Mesenteric fat pad (tissue), 1 donor: Measurements from ENCODE around the gene GTPBP3. TPM values are rescaled to one million over a fixed set of nuclear protein-coding genes. Genes with fewer than 3 reads are reported as not detected.

Experiments
- DNase-seq: peaks from one replicate; pipeline ENCODE4 v3.0.0-alpha.2; 2020; ENCODE audit warnings: low spot score
- total RNA-seq: library from RNA; stranded (reverse); fragmentation: NEBNext Ultra II Directional; extraction: Animal tissue kit (Norgen Biotek cat#: 25700); gene quantifications from one replicate; pipeline ENCODE4 v1.2.1, GENCODE V29; 2021
- donor health status: DM: yes; HTN: yes; CAD: no.

GTPBP3 gene
- total RNA-seq, 1 donor from 2014 or later: 13.1 TPM

DNA sequence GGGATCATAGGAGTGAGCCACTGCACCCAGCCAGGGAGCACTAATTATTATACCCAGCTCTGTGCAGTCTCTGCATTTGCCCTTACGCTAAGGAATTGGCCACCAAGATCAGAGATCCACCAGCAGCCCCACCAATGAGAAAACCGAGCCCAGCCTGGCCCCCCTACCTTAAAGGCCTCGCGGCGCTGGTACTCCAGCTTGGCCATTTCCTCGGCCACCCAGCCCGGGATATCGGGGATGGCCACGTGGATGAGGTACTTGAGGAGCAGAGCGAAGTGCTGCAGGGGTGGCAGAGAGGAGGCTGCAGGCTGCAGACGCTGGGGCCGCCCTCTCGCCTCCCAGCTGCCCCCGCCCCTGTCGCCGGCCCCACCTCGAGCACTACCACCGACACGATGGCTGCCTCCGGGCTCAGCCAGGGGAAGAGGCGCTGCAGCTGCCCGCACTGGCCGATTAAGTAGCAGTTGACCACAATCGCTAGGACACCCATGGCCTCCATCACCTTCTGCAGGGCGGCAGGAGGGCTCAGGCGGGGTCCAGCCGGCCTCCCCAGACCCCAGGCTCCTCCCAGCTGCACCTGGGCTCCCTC, 10.2 kb upstream of the GTPBP3 start:
- peak; percentile 87 for DNase-seq

DNA sequence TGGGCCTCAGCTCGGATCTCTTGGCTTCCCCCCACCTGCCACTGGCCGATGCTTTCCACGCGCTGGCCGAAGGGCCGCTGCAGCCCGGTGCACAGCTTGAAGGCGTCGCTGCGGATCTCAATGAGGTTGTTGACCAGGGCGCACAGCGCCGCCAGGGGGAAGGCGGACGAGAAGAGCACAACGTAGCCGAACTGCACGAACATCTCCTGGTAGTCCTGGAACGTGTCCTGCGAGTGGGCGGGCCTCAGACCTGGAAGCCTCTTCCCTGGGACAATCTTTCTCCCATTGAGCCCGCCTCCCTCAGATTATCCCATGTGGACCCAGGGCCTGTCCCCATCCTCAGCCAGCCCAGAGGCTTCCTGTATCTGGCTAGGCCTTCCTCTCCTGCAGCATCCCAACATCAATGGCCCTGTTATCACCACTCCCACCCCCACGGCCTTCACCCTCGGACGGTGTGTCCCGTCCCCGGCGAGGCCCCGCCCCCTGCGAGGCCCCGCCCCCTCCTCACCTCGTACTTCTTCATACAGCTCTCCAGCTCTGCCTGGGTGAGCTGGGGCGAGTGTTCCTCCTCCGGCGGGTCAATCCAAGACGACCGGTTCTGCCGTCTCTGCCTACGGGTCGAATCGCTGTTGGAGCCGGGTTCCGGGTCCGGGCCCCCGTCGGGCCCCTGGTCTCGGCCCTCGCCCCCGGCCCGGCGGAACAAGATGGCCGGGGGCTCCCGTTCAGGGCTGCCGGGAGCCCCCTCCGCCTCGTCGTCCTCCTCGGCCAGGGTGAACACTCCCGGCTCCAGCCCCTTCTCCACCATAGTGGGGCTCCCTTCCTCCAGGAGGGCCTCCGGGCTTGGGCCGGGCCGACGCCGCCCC, 9.5 kb upstream of the GTPBP3 start:
- DNase-seq: no peak

DNA sequence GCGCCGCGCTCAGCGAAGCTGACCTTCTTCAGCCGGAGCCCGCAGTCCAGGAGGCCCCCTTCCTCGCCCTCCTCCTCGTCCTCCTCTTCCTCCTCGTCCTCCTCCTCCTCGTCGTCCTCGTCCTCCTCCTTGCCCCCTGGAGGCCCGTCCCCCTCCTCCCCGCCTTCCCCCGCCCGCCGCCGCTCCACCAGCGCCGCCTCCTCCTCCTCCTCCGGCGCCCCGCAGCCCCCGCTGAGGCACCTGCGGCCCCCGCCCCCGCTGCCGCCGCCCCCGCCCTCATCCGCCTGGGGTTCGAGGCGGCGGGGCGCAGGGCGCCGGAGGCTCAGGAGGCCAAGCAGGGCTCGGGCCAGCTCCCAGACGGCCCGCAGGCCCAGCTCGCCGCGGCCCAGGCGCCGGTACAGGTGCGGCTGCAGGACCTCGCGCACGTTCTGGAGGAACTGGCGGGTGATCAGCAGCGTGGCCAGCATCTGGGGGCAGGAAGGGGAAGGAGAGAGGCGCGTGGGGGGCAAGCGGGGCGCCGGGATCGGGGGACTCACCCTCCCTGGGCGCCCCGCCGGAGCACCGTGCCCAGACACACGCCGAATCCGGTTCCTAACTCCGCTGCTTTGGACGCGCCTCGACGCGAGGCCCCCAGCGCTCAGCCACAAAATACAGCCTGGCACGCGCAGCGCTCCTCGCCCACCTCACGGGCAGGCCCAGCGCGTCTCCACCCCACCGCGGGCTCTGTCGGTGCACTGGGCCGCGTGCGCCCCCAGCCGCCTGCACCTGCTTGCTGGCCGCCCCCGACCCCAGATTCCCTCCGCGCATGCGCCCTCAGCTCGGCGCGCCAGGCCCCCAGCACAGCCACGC, 8.6 kb upstream of the GTPBP3 start:
- no peak for DNase-seq

DNA sequence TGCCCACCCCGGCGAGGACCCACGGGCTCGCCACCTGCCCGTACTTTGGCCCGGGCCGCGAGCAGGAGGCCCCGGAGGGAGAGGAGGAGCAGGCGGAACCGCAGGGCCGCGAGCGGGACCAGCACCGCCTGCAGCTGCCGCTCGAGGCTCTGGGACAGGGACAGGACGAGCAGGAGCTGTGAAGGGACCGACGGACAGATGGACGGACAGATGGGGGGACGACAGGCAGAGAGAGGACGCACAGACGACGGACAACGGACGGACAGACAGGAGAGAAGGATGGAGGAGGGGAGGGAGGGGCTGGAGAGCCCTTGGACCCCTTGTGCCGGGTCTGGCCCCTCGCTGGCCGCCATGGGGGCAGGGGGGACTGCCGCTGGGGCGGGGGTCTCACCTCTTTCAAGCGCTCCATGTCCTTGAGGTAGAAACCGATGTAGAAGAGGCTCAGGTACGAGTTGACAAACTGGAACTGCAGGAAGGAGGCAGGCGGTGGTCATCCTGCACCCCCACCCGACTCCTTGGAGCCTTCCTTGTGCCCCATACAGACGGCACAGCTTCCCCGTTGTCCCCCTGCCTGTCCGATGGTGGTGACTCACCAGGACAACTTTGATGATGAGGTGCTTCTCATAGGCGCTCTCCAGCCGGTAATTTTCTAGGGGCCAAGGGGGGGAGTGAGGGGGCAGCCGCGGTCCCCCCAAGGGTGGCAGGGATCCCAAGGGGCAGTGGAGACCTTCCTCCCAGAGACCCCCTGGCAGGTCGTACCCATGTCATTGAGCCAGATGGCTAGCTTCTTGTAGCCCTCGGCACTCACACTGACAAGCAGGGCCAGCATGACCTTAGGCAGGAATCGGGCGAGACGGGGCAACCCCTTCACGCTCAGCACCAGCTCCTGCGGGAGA, 7.7 kb upstream of the GTPBP3 start:
- DNase-seq: no peak

DNA sequence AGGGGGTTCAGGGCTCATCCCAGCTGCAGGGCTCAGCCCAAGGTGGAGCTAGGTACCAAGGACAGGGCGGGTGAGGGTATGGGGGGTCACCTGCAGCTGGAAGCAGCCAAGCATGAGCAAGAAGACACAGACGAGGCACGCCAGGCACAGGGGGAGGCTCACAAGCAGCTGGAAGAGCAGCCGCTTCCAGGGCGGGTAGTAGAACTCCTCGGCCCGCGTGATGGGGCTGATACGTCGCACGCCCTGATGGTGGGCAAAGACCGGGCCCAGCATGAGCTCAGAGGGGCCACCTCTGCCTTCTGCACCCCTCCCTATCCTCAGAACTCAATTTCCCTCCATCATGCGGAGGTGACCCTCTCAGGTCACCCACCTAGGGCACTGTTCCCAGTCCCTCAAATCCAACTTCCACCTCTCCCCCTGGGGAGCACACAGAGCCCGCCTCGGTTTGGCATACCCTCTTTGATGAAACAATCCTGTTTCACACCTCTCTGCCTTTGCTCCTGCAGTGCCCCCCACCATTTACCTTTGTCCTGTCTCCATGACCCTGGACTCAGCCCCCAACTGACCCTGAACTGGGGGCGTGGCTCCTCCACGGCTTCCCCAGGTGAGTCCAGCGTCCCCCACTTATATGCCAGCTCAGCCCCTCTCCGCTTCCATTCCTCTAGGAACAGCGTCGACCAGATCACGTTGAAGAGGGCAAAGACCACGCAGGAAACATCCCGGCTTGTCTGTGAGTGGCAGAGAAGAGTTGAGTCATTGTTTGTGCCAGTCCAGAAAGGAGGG, 6.9 kb upstream of the GTPBP3 start:
- no peak for DNase-seq

DNA sequence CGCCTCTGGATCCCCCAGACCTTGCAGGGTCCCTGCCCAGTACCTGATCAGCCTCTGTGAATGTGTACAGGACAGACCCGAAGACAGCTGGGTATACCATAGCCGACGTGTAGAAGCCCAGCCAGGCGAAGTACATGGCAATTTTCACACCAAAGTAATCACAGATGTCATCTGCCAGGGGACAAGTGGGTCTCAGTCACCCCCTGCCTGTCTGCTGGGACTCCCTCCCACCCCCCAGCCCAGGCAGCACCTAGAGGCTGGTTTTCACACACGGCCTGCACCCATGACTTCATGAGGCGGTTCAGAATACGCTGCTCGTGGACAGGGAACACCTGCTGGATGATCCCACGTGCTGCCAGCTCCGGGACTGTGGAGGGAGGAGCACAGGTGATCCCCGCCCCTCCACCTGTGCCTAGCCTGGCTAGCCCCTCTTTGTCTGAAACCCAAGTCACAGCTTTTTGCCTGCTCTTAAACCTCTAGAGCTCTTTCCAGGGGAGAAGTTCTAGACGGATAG, 6.3 kb upstream of the GTPBP3 start:
- no peak for DNase-seq

DNA sequence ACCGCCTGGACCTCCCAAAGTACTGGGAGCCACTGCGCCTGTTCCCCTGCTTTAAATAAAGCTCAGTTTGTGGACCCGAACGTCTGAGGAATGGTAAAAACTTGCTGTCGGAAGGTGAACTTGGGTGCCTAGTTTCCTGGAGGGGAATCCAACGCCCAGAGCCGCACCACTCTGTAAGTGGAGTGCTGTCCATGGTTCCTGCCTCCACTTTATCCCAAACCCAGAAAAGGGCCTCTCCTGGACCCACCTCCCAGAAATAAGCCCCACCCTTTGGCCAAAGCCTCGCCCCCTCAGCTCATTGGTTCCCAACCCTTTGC, 5.0 kb upstream of the GTPBP3 start:
- DNase-seq: no peak

DNA sequence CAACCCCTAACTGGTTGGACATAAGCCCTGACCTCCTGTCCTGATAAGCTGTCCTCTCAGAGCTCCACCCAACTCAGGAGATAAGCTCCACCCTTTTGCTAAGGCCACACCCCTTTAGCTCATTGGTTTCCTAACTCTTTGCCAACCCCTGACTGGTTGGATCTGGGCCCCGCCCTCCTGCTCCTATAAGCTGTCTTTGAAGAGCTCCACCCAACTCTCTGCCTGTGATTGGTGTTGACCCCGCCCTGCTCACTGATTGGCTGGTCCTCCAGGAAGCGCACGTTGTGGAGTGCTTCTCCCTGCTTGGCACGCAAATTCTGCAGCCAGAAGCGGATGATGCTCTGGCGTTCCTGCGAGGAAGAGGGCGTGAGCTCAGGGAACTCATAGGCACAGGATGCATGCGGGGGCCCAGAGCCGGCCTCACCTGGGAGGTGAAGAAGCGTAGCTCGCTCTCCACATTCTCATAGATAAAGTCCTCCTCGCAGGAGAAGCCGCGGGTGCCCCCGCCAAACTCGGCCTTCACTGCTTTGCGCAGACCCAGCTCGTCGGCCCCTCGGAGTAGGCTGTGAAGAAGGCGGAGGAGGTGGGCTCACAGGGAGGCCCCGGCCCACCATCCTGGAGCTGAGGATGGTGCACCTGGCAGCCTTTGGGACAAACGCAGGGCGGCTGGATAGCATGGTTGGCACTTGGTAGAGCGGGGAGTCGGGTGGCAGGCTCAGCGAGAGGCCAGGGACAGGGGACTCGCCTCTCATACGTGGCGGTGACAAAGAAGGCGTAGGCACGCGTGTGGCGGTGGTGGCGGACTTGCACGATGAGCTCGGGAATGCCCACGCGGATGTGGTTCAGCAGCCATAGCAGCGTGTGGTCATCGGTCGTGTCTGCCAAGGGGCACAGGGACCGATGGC, 4.4 kb upstream of the GTPBP3 start:
- DNase-seq: peak; percentile 81

DNA sequence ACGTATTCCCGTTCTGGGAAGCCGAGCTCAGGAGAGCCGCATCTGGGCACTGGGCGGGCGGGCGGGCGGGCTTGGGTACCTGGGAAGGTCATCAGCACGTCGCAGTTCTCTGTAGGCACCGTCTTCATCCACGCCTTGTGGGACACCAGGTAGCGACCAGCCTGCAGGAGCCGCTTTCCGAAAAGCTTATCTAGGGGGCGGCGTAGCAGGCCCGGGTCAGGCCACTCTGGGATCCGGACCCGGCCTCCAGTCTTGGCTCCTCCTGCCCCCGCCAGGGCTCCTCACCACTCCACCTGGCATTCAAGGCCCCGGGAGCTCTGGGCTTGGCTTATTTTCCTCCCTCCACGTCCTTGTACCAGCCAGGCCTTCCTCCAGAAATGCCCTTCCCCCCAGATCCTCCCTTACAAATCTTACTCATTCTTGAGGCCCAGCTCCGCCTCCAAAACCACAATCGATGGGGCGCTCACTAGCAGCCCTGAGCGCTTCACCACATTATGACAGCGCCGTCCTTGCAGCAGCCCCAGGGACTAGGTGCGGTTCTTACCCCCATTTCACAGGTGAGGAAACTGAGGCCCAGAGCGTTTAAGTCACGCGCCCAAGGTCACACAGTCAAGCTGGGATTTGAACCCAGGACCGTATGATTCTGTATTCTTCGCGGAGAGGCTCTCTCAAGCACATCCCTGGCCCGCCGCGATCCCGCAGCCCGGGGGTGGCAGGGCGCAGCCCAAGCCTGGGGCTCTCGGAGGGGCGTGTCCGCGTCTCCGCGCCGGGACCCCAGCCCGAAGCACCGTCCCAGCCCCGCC, 3.5 kb upstream of the GTPBP3 start:
- peak; percentile 89 for DNase-seq

DNA sequence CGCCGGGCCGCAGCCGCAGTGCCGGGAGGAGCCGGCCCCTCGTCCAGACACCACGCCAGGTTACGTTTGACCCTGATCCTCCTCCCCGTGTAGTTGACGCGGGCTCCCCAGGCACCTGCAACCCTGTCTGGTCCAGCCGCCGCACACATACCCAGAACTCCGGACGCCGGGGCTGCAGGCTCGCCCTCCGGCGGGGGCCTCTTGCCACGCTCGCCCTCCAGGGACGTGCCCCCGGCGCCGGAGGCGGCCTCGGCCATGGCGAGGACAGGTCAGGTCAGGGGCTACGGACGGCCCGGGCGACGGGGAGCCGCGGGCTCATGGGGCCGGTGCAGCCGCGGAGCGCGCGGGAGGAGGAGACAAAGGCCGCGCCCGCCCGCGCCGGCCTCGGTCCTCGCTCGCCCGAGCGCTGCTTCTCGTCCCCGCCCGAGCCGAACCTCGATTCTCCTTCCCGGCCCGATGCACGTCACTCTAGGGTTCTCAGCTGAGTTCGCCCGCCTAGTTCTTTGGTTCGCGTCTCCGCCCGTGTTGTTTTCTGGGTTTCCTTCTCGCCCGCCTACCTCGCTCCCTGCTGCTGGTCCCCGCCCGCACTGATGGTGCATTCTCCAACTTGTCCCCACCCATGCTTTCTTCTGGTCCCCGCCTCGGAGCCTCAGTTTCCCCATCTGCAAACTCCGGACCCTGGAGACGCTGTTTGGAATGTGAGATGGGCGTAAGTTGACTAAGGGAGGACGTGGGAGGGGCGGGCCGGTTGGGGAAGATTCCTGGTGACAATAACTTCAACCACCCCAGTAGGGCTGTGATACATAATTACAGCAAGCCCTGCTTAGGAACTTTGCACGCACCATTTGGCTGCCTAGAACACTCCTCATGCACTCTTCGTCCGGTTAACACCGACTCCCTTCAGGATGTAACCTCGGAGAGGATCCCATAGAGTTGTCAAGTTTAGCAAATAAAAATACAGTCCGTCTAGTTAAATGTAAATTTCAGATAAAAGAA, 2.6 kb upstream of the GTPBP3 start, which contains the start of gene ANO8:
ANO8 (minus strand) TSS at position 442 of the 996 bp plus-strand sequence; CDS start at position 257, 185 bp downstream.
- DNase-seq: peak; percentile 97

DNA sequence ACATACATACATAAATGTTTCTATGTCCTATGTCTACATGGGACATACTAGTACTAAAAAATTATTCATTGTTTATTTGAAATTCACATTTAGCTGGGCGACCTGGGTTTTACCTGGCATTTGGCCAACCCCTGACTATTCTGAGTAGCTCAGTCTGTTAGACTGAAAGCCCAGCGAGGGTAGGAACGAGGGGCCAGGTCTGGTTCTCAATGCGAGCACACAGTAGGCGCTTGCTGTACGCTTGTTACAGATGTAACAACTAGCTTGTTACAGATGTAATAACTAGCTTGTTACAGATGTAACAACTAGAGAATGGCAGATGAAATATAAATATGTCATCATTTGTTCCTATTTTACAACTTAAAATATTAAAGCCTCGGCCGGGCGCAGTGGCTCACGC, 1.8 kb upstream of the GTPBP3 start:
- DNase-seq: no peak

DNA sequence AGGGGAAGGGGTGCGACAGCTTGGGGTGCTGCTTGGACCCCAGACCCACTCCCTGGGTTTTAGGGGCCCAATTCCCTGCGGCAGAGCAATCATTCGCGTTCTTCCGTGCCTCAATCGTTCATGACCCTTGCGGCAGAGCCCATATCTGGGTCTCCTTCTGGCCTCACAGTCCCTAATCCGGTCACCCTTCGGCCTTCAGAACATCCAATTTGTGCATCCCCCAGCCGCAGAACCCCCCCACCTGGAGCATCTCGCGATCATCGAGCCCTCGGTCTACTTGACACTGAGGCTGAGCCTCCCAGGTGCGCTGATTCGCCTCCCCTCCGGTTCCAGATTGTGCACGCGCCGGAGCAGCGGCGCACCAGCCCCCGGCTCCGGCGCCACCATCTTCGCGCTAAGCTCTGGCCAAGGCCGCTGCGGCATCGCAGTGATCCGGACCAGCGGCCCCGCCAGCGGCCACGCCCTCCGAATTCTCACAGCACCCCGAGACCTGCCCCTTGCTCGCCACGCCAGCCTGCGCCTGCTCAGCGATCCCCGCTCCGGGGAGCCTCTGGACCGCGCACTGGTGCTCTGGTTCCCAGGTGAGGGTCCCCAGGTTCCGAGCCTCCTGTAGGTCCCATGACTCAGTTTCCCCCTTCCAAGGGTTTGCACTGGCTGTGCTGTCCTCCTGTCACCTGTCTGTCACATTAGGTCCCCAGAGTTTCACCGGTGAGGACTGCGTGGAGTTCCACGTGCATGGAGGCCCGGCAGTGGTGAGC, 501 bp downstream of the GTPBP3 start:
- no peak for DNase-seq

DNA sequence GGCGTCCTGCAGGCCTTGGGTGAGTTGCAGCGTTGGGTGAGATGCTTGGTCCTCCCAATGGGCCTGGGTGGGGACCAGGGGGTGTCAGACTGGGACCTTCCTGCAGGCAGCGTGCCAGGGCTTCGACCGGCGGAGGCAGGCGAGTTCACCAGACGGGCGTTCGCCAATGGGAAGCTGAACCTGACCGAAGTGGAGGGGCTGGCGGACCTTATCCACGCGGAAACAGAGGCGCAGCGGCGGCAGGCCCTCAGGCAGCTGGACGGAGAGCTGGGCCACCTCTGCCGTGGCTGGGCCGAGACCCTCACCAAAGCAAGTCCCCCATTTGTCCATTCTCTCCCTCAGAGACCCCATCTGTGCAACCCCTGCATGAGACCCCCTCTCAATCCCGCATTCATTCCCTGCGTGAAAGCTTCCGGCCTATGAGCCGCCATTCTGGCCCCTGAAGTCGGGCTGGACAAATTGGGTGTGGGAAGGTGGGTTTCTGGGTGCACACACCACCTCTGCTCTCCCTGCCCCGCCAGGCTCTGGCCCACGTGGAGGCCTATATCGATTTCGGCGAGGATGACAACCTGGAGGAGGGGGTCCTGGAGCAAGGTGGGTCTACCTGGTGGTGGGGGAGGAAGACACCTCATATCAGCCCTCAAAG, 1.2 kb downstream of the GTPBP3 start:
- DNase-seq: no peak

DNA sequence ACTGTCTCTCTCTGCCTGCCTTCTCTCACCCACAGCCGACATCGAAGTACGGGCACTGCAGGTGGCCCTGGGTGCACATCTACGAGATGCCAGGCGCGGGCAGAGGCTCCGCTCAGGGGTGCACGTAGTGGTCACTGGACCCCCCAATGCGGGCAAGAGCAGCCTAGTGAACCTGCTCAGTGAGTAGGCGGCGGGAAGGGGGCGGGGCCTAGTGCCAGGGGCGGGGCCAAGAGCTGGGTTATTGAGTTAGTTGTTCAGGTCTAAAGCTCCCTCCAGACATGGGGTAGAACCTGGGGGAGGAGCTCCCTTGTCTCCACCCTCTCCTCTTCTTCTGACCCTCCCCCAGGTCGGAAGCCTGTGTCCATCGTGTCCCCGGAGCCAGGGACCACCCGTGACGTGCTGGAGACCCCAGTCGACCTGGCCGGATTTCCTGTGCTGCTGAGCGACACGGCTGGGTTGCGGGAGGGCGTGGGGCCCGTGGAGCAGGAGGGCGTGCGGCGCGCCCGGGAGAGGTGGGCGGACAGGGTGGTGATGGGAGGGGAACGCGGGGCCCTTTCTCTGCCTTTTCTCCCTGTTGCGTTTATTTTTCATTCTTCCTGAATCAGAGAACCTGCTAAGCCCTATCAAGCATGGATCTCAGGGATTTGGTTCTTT, 1.9 kb downstream of the GTPBP3 start:
- DNase-seq: no peak

DNA sequence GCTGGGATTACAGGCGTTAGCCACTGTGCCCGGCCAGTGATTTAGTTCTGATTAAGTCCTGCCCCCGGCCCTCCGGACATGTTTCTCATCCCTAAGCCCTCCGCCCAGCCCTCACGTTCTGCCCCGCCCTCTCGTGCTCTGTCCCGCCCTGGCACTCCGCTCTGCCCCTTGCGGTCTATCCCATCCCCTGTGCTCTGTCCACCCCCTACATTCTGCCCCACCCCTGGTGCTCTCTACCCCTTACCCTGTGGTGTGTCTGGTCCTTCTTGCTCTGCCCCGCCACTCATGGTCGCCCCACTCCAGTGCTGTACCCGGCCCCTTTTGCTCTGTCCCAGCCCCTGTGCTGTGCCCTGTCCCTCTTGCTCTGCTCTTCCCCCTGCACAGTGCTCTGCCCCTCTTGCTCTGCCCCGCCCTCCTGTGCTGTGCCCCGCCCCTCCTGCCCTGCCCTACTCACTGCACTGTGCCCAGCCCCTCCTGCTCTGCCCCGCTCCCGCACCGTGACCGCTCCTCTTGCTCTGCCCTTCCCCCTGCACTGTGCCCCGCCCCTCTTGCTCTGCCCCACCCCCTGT, 3.0 kb downstream of the GTPBP3 start:
- DNase-seq: no peak
